GM18868 (cell line): Measurements from ENCODE around the gene HNRNPUL1.
"Not testable (repeated sequence)": the region's sequence is repeated elsewhere in the genome, so short reads cannot be mapped to it uniquely, and the experiment has no call there.

ENCODE experiments used
- ATAC-seq: cut with Tn5 transposase; IDR thresholded peaks from one replicate; pipeline ENCODE4 v1.9.1; 2021; ENCODE audit warnings: mild to moderate bottlenecking, moderate library complexity; ENCODE audit not compliant: unreplicated experiment

The HNRNPUL1 gene

DNA sequence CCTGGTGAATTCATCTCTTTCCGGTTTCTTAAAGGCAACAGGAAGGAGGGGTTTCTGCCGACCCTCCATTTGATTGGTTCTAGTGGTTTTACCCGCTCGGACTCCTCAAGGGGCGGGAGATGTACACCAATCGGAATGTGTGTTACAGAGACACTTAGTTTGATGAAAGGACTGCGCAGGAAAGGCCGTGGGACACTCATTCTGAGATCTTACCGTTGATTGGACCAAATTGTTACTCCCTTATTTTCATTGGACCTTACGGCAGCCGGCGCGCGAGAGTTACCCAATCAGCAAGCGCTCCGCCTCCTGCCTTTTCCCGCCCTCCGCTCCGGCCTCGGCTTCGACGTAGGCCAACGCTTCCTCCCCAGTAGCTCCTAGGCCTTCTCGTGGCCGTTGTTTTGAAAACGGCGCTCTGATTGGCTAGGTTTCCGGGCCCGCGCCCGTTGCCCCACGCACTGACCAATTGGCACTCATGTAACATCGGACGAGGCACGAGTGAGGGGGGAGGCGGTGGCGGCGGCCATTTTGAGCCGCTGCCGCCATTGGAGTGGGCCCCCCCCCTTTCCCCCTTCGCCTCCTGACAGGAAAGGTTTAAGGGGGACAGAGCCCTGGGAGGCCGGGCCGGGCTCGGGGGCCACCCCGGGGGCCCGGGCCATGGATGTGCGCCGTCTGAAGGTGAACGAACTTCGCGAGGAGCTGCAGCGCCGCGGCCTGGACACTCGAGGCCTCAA, at the start of gene HNRNPUL1:
Gene HNRNPUL1, plus strand, starts transcription at position 523 of the 731 bp plus-strand sequence. Its CDS starts 132 bp downstream, at position 655.
- peak; percentile 69 for ATAC-seq

DNA sequence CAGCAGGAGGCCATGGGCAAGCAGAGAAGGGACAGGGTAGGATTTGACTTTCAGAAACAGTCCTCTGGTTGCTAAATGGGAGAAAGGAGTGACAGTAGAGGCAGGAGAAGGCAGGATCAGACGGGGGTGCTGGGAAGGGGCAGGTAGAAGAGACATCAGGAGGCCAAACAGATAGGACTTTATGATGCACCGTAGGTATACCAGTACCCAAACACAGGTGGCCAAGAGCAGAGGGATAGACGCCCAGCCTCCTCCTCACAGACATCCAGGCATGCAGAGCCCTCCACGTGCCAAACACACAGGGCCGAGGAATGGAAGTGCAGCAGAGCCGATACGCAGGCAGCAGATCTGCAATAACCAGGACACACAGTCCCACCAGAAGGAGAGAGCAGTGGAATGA, 46.4 kb upstream of the HNRNPUL1 start:
- ATAC-seq = no peak

DNA sequence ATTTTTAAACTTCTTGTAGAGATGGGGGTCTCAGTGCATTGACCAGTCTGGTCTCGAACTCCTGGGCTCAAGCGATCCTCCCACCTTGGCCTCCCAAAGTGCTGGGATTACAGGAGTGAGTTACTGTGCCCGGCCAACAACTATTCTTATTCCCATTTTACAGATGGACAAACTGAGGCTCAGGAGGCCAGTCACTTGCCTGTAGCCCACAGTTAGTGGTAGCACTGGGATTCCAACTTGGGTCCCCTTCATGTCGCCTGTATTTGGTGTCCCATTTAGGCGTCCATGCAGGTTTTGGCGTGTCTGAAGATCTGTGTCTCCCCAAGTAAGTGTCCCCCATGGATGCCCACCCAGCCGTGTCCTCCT, 45.9 kb upstream of the HNRNPUL1 start:
- no peak for ATAC-seq

DNA sequence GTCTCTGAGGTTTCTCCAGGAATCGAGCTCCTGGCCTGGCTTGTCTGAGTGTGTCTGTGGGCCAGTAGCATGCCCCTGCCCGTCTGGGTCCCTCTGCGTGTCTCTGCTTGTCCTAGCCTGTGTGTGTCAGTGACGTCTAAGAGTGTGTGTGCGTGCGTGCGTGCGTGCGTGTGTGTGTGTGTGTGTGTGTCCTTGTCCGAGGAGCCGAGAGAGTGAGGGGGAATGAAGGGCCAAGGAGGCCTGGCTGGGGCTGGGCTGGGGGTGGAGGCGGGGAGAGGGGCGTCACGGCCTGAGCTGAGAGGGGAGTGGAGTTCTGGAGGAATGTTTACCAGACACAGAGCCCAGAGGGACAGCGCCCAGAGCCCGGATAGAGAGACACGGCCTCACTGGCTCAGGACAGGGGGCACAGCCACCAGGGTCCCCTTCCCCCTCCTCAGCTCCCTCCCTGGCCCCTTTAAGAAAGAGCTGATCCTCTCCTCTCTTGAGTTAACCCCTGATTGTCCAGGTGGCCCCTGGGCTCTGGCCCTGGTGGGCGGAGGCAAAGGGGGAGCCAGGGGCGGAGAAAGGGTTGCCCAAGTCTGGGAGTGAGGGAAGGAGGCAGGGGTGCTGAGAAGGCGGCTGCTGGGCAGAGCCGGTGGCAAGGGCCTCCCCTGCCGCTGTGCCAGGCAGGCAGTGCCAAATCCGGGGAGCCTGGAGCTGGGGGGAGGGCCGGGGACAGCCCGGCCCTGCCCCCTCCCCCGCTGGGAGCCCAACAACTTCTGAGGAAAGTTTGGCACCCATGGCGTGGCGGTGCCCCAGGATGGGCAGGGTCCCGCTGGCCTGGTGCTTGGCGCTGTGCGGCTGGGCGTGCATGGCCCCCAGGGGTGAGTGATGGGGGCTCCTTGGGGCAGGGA, 45.3 kb upstream of the HNRNPUL1 start, which contains the start of gene AXL:
Gene AXL, plus strand, starts transcription at position 609 of the 893 bp plus-strand sequence. Its CDS starts 170 bp downstream, at position 779.
- ATAC-seq = no peak

DNA sequence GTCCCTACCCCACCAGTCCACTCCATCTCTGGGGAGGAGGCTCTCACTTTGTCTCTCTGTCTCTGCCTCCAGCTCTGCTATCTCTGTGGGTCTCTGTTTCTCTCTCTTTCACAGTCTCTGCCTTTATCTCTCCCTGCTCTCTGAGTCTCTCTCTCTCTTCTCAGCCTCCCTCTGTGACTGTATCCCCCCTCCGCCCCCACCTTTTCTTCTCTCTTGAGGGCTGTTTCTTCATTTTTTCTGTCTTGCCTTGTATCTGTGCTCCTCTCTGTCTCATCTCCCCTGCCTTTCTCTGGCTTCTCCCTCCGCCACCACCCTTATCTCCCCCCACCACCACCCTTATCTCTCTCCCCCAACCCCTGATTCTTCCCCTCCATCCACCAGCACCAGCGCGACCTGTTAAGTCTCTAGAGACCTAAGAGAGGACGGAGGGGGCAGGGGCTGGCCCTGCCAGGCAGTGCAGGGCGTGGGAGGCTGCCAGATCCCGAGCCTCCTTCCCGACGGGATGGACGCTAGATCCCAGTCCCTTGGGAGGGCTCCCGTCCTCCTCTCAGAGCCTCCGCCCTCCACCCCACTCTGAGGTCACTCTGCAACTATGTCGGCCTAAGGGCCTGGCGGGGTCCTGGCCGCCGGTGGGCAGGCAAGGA, 44.1 kb upstream of the HNRNPUL1 start:
- ATAC-seq = no peak

DNA sequence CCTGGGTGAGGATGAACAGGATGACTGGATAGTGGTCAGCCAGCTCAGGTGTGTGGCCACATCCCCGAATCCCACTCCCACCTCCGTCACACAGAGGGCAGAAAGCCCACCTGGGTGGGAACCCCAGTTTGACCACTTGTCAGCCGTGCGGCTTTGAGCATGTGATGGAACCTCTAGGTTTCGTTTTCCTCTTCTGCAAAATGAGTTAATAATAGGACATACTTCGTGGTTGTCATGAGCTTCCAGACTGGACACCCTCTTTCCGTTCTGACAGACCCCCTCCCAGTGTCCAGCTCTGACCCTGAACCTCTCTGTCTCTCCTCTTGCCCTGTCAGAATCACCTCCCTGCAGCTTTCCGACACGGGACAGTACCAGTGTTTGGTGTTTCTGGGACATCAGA, 43.4 kb upstream of the HNRNPUL1 start:
- no peak for ATAC-seq

DNA sequence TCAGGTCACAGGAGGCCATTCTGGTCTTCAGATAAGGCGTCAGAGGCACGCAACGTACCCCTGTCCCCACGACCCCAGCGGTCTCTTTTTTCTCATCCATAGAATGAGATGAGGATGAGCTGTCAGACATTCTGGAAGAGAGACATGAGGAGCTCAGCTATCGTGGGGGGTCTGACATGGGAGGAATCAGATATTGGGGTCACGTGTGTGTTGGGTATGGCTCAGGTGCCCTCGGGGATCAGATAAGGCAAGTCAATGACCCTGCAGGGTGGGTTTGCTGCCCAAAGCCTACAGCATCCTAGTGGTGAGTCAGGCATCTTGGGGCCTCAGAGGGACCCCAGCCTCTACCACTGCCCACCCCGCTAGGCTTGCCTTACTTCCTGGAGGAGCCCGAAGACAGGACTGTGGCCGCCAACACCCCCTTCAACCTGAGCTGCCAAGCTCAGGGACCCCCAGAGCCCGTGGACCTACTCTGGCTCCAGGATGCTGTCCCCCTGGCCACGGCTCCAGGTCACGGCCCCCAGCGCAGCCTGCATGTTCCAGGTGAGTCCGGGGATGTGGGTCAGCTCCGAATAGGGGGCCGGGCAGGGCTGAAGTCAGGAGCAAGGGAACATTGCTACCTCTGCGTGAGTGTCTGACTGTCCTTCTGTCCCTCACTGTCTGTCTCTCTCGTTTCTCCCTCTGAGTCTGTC, 42.5 kb upstream of the HNRNPUL1 start:
- ATAC-seq = no peak

DNA sequence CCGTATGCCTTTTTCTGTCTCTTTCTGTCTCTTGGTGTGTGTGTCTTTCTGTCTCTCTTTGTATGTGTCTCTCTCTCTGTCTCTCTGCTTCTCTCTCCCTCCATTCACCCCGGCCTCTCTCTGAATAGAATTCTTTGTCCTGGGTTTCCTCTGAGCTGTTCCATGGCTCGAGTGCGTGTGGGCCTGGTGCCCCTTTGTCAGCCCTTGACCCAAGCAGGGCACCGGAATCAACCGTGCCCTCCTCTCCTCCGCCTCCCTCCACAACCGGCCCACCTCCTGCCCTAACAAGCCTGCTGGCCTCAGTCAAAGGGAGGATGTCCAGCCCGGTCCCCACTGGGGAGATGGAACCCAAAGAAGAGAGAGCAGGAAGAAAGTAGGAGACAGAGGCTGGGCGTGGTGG, 41.9 kb upstream of the HNRNPUL1 start:
- ATAC-seq = no peak

DNA sequence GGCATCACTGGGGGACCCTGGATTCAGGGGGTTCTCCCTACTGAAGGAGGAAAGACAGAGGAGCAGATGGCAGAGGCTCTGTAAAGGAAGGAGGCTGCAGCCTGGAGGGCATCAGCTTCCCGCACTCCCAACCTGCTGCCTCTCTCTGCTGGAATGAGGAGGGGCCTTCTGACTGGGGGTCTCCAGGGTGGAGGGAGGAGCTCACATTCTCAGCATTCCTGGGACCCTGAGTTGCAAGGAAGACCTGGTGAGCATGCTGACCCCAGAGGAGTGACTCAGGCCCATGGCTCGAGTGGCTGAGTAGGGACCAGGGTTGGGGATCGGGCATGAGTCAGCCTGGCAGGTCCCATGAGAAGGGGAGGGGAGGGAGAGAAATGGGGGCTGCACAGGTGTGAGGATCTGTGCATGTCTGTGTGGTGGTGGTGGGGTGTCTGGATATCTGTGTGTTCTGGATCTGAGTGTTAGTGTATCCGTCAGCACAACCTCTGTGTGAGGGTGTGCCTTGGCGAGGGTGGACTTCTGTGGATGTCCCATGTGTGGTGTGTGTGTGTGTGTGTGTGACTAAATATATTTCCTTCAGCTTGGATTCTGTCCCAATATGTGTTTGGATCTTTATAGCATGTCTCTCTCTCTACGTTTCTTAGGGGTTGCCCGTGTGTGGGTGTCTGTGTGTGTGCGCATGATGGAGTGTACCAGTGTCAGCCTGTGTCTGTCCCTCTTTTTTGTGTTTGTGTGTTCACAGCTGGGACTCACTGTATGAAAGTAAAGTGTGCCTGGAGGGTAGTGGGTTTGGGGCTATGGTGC, 40.5 kb upstream of the HNRNPUL1 start:
- ATAC-seq = no peak

DNA sequence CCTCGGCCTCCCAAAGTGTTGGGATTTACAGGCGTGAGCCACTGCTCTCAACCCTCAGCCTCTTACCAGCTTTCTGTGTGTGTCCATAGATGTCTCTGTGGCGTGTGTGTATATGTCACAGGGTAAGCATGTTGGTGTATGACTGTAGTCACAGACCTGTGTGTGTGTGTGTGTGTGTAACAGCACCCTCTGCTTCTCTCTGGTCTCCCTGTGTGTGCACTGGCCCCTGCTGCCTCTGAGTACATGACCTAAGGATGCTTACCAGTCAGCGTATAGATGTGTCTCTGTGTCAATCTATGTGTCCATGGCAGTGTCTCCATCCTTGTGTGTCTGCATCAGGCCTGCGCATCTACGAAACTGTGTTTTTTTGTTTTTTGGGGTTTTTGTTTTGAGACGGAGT, 39.5 kb upstream of the HNRNPUL1 start:
- no peak for ATAC-seq

DNA sequence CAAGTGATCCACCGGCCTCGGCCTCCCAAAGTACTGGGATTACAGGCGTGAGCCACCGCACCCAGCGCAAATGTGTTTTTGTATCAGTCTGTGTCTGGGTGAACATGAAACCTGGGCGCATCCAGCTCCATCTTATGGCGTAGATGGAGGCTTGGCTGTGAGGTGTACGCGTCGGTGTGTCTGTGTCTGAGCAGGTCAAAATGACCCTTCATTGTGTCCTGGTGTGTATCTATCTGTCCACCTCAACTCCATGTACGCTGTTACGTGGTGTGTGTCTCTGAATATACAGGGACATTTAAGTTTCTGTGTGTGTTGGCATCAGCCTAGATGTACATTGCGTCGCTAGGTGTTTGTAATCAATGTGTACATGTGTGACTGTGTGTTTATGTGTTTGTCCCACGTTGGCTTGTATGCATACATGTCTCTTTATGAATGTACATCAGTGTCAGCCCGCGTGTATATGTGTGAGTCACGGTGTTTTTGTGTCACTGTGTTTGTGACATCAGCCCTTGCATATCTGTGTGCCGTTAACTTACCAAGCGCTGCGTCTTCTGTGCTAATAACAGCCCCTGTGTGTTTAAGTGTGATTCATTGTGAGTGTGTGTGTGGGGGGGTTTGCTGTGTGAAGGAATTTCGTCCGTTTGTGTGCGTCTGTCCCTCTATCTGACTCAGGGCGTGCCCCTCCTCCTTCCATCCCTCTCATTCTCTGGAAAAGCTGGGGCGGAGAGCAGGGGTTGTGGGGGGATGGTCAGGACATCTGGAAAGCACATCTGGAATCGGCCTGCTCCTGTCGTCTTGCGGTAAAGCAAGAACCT, 38.7 kb upstream of the HNRNPUL1 start:
- no peak for ATAC-seq

DNA sequence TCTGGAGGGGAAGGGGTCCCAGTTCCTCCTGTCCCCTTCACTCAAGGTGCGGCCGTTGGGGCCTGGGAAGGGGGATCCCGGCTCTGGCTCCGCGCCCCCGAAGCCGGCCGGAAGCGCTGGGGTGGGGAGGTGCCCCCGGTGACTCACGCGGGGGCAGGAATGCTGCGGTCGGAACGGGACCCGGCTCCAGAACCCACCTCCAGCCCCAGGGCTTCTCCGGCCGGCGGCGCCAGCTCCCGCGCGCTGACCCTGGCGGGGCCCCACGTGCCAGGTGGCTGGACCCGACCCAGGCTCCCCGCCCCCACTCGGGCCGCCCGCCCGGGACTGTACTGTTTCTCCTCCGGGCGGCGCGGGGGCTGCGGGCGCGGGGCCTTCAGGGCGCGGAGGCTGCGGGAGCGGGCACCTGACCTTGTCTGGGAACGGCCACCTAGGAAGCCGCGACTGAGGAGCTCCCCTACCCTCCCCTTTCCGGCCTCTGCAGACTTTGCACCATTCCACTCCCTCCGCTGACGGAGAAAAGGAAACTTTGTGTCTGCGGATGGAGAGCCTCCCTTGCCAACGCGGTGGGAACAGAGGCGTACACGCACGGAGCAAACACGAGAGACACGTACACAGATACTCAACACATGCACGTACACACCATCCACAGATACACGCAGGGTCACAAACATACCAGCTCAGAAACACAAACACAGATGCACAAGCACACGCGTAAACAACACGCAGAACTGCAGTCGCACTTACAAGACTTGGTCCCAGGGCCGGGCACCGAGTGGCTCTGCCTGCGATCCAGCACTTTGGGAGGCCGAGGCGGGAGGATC, 37.9 kb upstream of the HNRNPUL1 start:
- ATAC-seq = no peak

DNA sequence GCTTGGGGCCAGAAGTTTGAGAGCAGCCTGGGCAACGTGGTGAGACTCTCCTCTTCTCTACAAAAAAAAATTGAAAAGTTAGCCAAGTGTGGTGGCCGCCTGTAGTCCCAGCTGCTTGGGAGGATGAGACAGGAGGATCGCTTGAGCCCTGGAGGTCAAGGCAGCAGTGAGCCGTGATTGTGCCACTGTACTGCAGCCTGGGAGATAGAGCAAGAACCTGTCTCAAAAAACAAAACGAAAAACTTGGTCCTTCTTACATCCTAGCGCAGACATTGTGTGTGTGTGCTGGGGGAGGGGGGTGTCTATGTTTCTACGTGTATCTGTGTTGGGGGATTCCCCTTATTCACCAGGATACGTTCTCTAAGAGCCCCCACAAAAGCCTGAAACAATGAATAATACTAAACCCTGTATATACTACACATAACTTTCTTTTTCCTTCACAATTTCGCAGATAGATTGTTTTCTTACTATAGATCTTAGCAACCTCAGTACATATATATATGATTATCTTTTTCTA, 37.2 kb upstream of the HNRNPUL1 start:
- ATAC-seq = no peak

DNA sequence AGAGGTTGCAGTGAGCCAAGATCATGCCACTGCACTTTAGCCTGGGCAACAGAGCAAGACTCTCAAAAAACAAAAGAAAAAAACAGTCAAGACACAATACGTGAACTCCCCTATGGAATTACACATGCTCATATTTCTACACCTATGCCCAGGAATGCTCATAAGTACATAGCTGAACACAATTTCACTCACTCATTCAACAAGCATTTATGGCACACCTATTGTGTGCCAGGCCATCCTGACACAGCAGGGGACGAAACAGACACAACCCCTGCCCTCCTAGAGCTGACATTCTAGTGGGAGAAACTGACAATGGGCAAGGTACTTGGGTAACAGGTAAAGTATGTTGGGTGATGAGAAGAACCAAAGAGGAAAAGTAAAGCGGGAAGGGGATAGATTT, 35.7 kb upstream of the HNRNPUL1 start:
- ATAC-seq = no peak

DNA sequence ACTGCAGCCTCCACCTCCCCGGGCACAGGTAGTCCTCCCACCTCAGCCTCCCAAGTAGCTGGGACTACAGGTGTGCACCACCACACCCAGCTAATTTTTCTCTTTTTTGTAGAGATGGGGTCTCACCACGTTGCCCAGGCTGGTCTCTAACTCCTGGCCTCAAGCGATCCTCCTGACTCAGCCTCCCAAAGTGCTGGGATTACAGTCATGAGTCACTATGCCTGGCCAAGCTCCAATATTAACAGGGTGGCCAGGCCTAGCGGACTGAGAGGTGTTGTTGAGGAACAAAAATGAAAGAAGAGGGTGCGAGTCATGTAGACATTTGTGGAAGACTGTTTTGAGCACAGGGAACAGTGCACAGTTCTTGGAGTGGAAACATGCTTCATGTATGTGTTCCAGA, 34.8 kb upstream of the HNRNPUL1 start:
- ATAC-seq = not testable (repeated sequence)

DNA sequence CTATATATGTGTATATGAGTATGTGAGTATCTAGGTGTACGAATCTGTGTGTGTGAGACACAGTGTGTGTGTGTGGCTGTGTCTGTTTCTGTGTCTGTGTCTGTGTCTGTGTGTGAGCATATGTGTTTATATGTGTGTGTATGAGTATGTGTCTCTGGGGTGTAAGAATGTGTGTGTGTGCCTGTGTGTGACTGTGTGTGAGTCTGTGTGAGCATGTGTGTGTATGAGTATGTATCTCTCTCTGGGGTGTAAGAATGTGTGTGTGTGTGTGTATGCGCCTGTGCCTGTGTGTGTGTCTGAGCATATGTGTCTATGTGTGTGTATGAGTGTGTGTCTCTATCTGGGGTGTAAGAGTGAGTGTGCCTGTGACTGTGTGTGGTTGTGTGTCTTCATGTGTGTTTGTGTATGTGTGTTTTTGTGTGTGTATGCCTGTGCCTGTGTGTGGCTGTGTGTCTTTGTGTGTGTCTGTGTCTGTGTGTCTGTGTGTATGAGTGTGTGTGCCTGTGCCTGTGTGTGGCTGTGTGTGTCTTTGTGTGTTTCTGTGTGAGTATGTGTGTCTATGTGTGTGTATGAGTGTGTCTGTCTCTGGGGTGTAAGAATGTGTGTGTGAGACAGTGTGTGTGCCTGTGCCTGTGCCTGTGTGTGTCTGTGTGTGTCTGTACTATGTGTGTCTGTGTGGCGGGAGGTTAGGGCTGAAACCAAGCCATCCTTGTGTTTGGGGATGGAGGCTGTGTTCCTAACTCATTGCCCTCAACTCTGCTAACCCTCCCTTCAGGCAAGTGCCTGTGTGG, 33.9 kb upstream of the HNRNPUL1 start:
- ATAC-seq = no peak

DNA sequence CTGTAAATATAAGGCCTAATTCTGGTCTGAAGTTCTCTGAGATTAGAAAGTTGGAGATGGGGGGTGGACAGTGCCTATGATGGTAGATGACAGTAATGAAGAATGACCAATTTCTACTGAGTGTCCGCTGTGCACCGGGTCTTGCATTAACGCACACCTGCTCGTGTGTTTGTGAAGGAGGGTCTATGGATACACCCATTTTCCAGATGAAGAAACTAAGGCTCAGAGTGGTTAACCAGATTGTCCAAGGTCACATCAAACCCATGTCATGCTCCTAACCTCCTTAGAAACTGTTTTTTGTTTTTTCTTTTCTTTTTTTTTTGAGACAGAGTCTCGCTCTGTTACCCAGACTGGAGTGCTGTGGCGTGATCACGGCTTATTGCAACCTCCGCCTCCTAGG, 31.5 kb upstream of the HNRNPUL1 start:
- ATAC-seq = no peak
